Measurements from ENCODE around the gene CD59.

GRCh38 chr11:33721984-33722383 is 14.2 kb downstream of the CD59 start:
- TF ChIP-seq CTCF (IDR thresholded peaks at IDR 0.05) (no peak), POLR2AphosphoS5 (IDR thresholded peaks at IDR 0.05) (no peak)

All from suprapubic skin (tissue), 3 donors.